AG04449 (cell line): ENCODE data around the gene PGD.
"Not testable (repeated sequence)": the region's sequence is repeated elsewhere in the genome, so short reads cannot be mapped to it uniquely, and the experiment has no call there.

Experiments
- CTCF ChIA-PET: fragments of 350-600 bp; formaldehyde crosslinking; extraction: SDS; loops from one replicate; lab custom pipeline; 2021; ENCODE audit warnings: antibody characterized with exemption; lab: Yijun Ruan, JAX
- POLR2A ChIA-PET: fragments of 400-600, 350-600 bp; formaldehyde crosslinking; extraction: SDS; loops from one replicate; lab custom pipeline; 2020; ENCODE audit warnings: antibody characterized with exemption, inconsistent platforms; lab: Yijun Ruan, JAX
- DNase-seq: peaks from one replicate; pipeline ENCODE4 v3.0.0-alpha.2; 2010; ENCODE audit warnings: low read depth, low spot score
- H3K4me3 ChIP-seq: 2 replicates; pipeline ENCODE4 v1.5.1; 2011; ENCODE audit warnings: low read depth, mild to moderate bottlenecking, control low read depth, low read length
- TF ChIP-seq, protein P1 (sequence below): IDR thresholded peaks from one replicate; pipeline ENCODE4 v1.5.1; 2011; ENCODE audit warnings: mild to moderate bottlenecking, moderate library complexity, low read length, control low read depth, inconsistent platforms; ENCODE audit not compliant: insufficient read depth; ENCODE audit errors: missing control alignments

PGD gene

DNA sequence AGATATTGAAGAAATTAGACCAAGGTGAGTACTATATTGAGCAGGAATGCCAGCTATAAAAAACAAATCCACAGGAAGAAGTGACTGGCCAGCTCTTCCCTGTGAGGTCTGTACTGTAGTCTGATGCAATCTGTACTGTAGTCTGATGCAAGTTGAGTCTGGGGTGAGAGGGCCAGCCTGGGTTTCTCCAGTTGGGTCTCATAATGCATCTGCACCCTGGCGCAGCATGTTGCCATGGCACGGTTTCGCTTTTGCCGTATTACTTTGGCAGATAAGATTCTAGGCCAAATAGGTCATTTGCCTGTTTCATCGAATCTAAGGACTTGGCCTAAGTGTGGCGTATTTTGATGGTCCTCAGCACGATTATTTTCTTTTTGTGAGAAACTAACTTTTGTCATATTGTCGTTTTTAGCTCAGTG is 24.4 kb upstream of the PGD start:
- no peak overlapping the region for H3K4me3 ChIP-seq
- ChIA-PET POLR2A (interaction anchor here (1.1 kb wide), 1 partner anchor 164 kb away, joined by 3 read pairs; the partner anchor contains the start of gene KIF1B), CTCF (interaction anchor here (0.7 to 8.9 kb wide), 6 partner anchors 14 to 121 kb away, joined by 3 to 164 read pairs (median 4); partner anchors contain the start of gene CENPS)
- TF ChIP-seq, protein P1, sequence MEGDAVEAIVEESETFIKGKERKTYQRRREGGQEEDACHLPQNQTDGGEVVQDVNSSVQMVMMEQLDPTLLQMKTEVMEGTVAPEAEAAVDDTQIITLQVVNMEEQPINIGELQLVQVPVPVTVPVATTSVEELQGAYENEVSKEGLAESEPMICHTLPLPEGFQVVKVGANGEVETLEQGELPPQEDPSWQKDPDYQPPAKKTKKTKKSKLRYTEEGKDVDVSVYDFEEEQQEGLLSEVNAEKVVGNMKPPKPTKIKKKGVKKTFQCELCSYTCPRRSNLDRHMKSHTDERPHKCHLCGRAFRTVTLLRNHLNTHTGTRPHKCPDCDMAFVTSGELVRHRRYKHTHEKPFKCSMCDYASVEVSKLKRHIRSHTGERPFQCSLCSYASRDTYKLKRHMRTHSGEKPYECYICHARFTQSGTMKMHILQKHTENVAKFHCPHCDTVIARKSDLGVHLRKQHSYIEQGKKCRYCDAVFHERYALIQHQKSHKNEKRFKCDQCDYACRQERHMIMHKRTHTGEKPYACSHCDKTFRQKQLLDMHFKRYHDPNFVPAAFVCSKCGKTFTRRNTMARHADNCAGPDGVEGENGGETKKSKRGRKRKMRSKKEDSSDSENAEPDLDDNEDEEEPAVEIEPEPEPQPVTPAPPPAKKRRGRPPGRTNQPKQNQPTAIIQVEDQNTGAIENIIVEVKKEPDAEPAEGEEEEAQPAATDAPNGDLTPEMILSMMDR = no peak
- DNase-seq = no peak

DNA sequence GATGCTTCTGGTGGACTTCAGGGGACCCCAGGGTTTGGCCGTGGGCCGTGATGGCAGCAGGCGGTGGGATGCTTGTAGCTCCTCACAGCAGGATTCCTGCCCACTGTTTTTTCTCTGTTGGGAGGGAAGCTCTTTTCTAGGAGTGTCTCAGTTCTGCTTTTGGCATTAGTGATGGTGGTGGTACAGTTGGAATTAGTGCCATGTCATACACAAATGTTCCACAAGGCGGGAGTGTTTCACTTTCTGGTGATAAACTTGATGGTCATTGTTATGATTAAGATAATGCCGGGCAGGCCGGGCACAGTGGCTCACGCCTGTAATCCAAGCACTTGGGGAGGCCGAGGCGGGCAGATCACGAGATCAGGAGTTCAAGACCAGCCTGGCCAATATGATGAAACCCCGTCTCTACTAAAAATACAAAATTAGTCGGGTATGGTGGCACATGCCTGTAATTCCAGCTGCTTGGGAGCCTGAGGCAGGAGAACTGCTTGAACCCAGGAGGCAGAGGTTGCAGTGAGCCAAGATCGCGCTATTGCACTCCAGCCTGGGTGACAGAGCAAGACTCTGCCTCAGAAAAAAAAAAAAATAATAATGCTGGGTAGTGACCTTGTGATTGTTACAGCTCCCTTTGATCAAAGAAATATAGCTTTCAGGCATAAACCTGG is 21.4 kb upstream of the PGD start:
- DNase-seq = peak; percentile 58
- CTCF ChIA-PET = interaction anchor here (0.6 to 8.9 kb wide), 30 partner anchors 10 to 167 kb away, joined by 3 to 164 read pairs (median 5); partner anchors contain the start of genes CENPS, CORT, KIF1B and PEX14
- POLR2A ChIA-PET = interaction anchor here (1.1 to 1.7 kb wide), 2 partner anchors 38 to 53 kb away, joined by 3 to 6 read pairs; partner anchors contain the start of gene CENPS
- not testable (repeated sequence) for H3K4me3 ChIP-seq
- TF ChIP-seq, protein P1 = peak; percentile 73

DNA sequence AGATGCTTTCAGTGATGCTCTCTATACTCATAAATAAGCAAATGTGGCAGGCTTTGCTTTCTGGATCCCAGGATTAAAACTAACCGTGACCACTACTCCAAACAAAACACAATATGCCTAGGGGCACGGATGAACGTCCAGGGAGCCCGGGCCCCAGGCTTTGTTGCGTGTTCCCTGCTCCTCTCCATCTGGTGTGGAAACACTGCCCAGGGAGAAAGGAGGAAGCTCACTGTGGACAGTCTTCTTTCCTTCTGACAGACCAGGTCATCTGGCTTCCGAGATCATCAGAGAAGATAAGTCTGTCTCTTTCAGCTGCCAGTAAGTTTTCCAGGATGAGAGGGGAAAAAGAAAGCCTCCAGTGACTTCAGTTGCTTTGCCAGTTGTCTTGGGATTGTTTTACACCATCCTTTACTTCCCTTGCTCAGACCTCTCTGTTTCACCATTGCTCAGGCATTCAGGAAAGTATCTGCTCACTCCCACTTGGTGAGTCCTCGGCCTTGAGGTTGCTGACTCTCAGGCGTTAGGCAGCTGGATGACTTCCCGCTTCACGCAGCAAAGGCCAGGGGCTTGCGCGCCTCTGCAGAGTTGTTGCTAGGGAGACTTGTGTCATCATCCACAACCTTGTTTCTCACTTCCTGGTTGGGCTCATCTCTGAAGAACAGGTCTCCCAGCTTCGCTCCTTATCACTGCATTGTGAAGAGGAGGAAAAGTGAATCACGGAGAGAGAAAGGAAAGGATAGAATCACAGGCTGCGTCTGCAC is 20.6 kb upstream of the PGD start:
- DNase-seq = peak; percentile 63
- ChIA-PET CTCF (interaction anchor here (0.6 to 8.9 kb wide), 19 partner anchors 9 to 168 kb away, joined by 3 to 164 read pairs (median 7); partner anchors contain the start of genes CENPS, CORT, KIF1B and PEX14), POLR2A (interaction anchor here (1.1 to 1.7 kb wide), 2 partner anchors 37 to 52 kb away, joined by 3 to 6 read pairs; partner anchors contain the start of gene CENPS)
- no peak overlapping the region for H3K4me3 ChIP-seq
- TF ChIP-seq, protein P1 = no peak

DNA sequence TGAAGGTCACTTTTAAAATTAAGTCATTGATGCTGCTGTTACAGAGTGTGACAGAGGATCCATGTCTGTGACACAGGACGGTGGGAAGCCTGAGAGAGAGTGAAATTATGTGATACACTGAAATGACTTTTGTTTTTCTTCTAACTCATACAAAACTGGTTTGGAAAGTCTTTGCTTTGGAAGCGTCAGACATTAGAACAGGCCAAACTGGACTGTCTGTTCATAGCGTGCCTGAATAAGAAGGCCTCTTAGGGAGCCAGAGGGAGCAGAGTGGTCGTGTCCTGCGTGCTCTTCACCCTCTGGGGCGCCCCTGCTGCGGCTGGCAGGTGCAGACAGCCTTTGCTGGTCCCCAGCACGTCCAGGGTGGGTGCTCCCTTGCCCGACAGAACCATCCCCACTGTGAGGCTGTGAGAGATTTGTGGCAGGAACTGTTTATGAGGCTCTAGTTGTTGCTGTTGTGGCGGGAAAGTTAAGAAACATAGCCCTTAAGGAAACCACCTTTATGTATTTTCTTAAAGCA is 19.7 kb upstream of the PGD start:
- H3K4me3 ChIP-seq = no peak overlapping the region
- TF ChIP-seq, protein P1 = no peak
- ChIA-PET CTCF (interaction anchor here (0.8 to 3.1 kb wide), 8 partner anchors 8 to 115 kb away, joined by 3 to 54 read pairs (median 30); partner anchors contain the start of genes CENPS and PGD), POLR2A (interaction anchor here (1.7 kb wide), 1 partner anchor 51 kb away, joined by 6 read pairs; the partner anchor contains the start of gene CENPS)
- no peak for DNase-seq

DNA sequence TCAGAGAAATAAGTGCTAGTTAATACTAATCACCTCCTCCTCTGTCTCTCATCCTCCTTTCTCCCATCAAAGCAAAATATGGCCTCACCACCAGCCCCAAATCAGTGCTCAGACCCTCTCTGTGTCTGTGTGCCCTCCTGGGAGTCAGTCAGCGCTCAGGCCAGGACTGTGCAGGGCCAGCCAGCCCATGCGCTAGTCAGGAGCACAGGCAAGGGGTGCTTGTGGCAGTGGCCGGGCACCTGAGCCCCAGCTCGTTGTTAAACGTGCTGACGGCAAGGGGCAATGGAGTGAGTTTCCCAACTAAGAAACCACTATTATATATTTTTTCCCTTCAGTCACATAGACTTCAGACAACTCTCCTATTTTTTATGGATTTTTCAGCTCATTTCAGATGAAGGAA is 19.2 kb upstream of the PGD start:
- POLR2A ChIA-PET = no interaction called here
- no peak overlapping the region for H3K4me3 ChIP-seq
- TF ChIP-seq, protein P1 = no peak
- DNase-seq = no peak
- CTCF ChIA-PET = interaction anchor here (0.8 to 3.1 kb wide), 4 partner anchors 19 to 115 kb away, joined by 3 to 54 read pairs (median 7); partner anchors contain the start of genes CENPS and PGD
